Liver (tissue), 3 donors: ENCODE data around the gene IFNA10.
"Not testable (repeated sequence)": the region's sequence is repeated elsewhere in the genome, so short reads cannot be mapped to it uniquely, and the experiment has no call there.

Experiments used
- JUND ChIP-seq, 2 donors: IDR thresholded peaks; 2 replicates each; pipeline ENCODE4 v1.6.1; 2016; ENCODE audit warnings: antibody characterized with exemption in 2 of 2
- TF ChIP-seq, protein P1 (sequence below): fragments of 150-350 bp; IDR thresholded peaks from 2 replicates; pipeline ENCODE4 v1.5.1; 2017; ENCODE audit warnings: improper control_type of control experiment, low read depth, low read length; ENCODE audit not compliant: missing input control
- TF ChIP-seq, protein P2 (sequence below): IDR thresholded peaks from 2 replicates; pipeline ENCODE4 v1.6.1; 2016; ENCODE audit warnings: antibody characterized with exemption
- TF ChIP-seq, protein P3 (sequence below): IDR thresholded peaks from 2 replicates; pipeline ENCODE4 v1.6.1; 2016; ENCODE audit warnings: antibody characterized with exemption
- donor health status: healthy.
- donor health status: healthy.

DNA sequence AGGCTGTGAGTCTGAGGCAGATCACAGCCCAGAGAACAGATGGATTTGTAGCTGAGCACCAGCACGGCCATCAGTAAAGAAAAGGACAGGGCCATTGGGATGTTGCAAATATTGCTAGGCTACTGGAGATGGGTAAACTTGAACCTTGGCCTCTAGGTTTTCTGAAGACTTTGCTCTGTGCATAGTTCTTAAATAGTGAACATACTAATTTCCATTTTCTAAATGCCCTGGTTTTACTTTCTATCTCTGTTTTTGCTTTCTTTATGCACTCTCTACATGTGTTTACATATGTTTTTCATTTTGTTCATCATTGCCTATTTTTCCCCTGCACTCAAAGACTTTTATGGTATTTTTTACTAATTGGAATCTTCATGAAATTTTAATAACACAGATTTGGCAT is 10.3 kb upstream of the IFNA10 start, which contains the start of gene IFNA16:
- not testable (repeated sequence) for TF ChIP-seq JUND (IDR thresholded peaks at IDR 0.05)
- TF ChIP-seq, protein P1, sequence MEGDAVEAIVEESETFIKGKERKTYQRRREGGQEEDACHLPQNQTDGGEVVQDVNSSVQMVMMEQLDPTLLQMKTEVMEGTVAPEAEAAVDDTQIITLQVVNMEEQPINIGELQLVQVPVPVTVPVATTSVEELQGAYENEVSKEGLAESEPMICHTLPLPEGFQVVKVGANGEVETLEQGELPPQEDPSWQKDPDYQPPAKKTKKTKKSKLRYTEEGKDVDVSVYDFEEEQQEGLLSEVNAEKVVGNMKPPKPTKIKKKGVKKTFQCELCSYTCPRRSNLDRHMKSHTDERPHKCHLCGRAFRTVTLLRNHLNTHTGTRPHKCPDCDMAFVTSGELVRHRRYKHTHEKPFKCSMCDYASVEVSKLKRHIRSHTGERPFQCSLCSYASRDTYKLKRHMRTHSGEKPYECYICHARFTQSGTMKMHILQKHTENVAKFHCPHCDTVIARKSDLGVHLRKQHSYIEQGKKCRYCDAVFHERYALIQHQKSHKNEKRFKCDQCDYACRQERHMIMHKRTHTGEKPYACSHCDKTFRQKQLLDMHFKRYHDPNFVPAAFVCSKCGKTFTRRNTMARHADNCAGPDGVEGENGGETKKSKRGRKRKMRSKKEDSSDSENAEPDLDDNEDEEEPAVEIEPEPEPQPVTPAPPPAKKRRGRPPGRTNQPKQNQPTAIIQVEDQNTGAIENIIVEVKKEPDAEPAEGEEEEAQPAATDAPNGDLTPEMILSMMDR, result not testable (repeated sequence)
- TF ChIP-seq, protein P2, sequence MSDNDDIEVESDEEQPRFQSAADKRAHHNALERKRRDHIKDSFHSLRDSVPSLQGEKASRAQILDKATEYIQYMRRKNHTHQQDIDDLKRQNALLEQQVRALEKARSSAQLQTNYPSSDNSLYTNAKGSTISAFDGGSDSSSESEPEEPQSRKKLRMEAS, result not testable (repeated sequence)
- TF ChIP-seq, protein P3, sequence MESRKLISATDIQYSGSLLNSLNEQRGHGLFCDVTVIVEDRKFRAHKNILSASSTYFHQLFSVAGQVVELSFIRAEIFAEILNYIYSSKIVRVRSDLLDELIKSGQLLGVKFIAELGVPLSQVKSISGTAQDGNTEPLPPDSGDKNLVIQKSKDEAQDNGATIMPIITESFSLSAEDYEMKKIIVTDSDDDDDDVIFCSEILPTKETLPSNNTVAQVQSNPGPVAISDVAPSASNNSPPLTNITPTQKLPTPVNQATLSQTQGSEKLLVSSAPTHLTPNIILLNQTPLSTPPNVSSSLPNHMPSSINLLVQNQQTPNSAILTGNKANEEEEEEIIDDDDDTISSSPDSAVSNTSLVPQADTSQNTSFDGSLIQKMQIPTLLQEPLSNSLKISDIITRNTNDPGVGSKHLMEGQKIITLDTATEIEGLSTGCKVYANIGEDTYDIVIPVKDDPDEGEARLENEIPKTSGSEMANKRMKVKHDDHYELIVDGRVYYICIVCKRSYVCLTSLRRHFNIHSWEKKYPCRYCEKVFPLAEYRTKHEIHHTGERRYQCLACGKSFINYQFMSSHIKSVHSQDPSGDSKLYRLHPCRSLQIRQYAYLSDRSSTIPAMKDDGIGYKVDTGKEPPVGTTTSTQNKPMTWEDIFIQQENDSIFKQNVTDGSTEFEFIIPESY, result not testable (repeated sequence)
